ENCODE results near the gene ADAM12. TPM values are rescaled to one million over a fixed set of nuclear protein-coding genes. Genes with fewer than 3 reads are reported as not detected.

ADAM12 gene
- total RNA-seq, 1 experiment from 2014 or later: 0.24 TPM

GRCh38 chr10:126430512-126430911, 42.2 kb upstream of the ADAM12 start:
- Histone ChIP-seq H3K4me1 (ENCODE audit: insufficient read depth, low read length) (no peaks in the 10 kb centered on the region), H2BK120ac (ENCODE audit: low read depth, low read length, poor library complexity, severe bottlenecking) (no peak overlapping the region), H3K23ac (ENCODE audit: insufficient read length, low read depth, low read length) (no peak overlapping the region), H3K9ac (ENCODE audit: extremely low read depth, insufficient read length, low read length) (no peak overlapping the region), H3K18ac (ENCODE audit: insufficient read length, low read depth, low read length) (no peak overlapping the region), H3K79me1 (ENCODE audit: insufficient read depth, low read depth, low read length, poor library complexity, severe bottlenecking) (no peaks in the 10 kb centered on the region), H3K79me2 (ENCODE audit: insufficient read depth, low read length) (no peaks in the 10 kb centered on the region), H2AFZ (ENCODE audit: low read length) (no peak overlapping the region), H3K4me2 (ENCODE audit: insufficient read depth, insufficient read length, low read length) (no peak overlapping the region), H4K91ac (ENCODE audit: insufficient read length, low read depth, low read length) (no peak overlapping the region), H3K56ac (ENCODE audit: insufficient read length, low read depth, low read length) (no peak overlapping the region), H3K14ac (ENCODE audit: insufficient read depth, low read length) (no peak overlapping the region), H3K23me2 (ENCODE audit: insufficient read length, low read depth, low read length, poor library complexity, severe bottlenecking) (no peaks in the 10 kb centered on the region), H3K27me3 (ENCODE audit: insufficient read depth, low read length) (no peaks in the 10 kb centered on the region), H4K20me1 (ENCODE audit: control insufficient read depth, insufficient read depth, insufficient read length) (no peaks in the 10 kb centered on the region), H3T11ph (ENCODE audit: low read length) (no peak overlapping the region), H3K27ac (ENCODE audit: insufficient read length, low read depth, low read length) (no peak overlapping the region), H4K5ac (ENCODE audit: insufficient read length, low read depth, low read length) (no peak overlapping the region), H2BK5ac (ENCODE audit: insufficient read length, low read length) (no peak overlapping the region), H4K8ac (replicated peaks; ENCODE audit: insufficient read length, low read depth, low read length) (no peak overlapping the region), H2BK20ac (ENCODE audit: low read depth, low read length, poor library complexity, severe bottlenecking) (no peak overlapping the region), H3K4ac (ENCODE audit: low read depth, low read length) (no peak overlapping the region), H2BK12ac (ENCODE audit: insufficient read length, low read depth, low read length) (no peak overlapping the region), H2BK15ac (ENCODE audit: low read depth, low read length) (no peak overlapping the region), H2AK5ac (ENCODE audit: insufficient read length, low read length) (no peak overlapping the region), H3K9me3 (ENCODE audit: control insufficient read depth, low read depth, low read length) (no peaks in the 10 kb centered on the region)
- Mint-ChIP-seq H3K27ac (no peak overlapping the region), H3K27me3 (ENCODE audit: low read depth) (peaks cover 9% of the 10 kb centered on the region), H3K4me3 (no peak overlapping the region), H3K36me3 (ENCODE audit: insufficient read depth in 1 of 3, low read depth in 3 of 3) (no peaks in the 10 kb centered on the region), H3K9me3 (no peaks in the 10 kb centered on the region; a peak in 1 of 5 replicates), H3K4me1 (peaks cover 5 to 6% of the 10 kb centered on the region in 2 experiments)
- no CpG with 5 or more reads among the region's 2 CpGs for WGBS (ENCODE audit: extremely low coverage, insufficient read length, low lambda C conversion rate)
- DNase-seq: no peak
- TF ChIP-seq, protein P1, sequence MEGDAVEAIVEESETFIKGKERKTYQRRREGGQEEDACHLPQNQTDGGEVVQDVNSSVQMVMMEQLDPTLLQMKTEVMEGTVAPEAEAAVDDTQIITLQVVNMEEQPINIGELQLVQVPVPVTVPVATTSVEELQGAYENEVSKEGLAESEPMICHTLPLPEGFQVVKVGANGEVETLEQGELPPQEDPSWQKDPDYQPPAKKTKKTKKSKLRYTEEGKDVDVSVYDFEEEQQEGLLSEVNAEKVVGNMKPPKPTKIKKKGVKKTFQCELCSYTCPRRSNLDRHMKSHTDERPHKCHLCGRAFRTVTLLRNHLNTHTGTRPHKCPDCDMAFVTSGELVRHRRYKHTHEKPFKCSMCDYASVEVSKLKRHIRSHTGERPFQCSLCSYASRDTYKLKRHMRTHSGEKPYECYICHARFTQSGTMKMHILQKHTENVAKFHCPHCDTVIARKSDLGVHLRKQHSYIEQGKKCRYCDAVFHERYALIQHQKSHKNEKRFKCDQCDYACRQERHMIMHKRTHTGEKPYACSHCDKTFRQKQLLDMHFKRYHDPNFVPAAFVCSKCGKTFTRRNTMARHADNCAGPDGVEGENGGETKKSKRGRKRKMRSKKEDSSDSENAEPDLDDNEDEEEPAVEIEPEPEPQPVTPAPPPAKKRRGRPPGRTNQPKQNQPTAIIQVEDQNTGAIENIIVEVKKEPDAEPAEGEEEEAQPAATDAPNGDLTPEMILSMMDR (conservative IDR thresholded peaks at IDR 0.05): no peak

Measured in H9 (cell line).